22Rv1 (cell line): Measurements from ENCODE around the gene IVD.

Experiments
- ZFX ChIP-seq: fragments of 450-650 bp; IDR thresholded peaks from 2 replicates; pipeline ENCODE4 v1.6.1; 2017; ENCODE audit warnings: antibody characterized with exemption, borderline replicate concordance
- TF ChIP-seq, protein P1 (sequence below): fragments of 450-650 bp; IDR thresholded peaks from 2 replicates; pipeline ENCODE4 v1.5.1; 2017; ENCODE audit warnings: mild to moderate bottlenecking

DNA sequence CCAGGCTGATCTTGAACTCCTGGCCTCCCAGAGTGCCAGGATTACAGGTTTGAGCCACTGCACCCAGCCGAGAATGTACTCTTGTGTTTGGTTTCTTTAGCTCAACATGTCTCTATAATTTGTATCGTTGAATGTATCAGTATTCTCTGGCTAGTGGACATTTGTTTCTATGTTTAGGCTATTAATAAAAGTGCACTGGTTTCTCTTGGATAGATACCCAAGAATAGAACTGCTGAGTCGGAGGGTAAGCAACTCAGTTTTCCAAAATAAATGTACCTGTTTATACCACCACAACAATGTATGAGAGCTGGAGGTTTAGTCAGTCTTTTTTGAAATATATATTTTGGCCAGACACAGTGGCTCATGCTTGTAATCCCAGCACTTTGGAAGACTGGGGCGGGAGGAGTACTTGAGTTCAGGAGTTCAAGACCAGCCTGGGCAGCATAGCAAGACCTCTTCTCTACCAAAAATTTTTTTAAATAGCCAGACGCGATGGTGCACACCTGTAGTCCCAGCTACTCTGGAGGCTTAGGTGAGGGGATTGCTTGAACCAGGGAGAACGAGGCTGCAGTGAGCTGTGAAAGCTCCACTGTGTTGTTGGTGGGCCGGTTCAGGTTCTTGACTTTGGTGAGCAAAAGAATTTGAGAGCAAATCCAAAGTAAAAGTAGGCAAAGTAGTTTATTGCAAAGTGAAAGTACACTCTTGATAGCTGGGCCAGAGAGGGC, 7.7 kb upstream of the IVD start:
- TF ChIP-seq, protein P1, sequence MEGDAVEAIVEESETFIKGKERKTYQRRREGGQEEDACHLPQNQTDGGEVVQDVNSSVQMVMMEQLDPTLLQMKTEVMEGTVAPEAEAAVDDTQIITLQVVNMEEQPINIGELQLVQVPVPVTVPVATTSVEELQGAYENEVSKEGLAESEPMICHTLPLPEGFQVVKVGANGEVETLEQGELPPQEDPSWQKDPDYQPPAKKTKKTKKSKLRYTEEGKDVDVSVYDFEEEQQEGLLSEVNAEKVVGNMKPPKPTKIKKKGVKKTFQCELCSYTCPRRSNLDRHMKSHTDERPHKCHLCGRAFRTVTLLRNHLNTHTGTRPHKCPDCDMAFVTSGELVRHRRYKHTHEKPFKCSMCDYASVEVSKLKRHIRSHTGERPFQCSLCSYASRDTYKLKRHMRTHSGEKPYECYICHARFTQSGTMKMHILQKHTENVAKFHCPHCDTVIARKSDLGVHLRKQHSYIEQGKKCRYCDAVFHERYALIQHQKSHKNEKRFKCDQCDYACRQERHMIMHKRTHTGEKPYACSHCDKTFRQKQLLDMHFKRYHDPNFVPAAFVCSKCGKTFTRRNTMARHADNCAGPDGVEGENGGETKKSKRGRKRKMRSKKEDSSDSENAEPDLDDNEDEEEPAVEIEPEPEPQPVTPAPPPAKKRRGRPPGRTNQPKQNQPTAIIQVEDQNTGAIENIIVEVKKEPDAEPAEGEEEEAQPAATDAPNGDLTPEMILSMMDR: no peak
- TF ChIP-seq ZFX: no peak
